Measurements from ENCODE around the gene RNF123.
"Not testable (repeated sequence)": the region's sequence is repeated elsewhere in the genome, so short reads cannot be mapped to it uniquely, and the experiment has no call there.

RNF123 gene

DNA sequence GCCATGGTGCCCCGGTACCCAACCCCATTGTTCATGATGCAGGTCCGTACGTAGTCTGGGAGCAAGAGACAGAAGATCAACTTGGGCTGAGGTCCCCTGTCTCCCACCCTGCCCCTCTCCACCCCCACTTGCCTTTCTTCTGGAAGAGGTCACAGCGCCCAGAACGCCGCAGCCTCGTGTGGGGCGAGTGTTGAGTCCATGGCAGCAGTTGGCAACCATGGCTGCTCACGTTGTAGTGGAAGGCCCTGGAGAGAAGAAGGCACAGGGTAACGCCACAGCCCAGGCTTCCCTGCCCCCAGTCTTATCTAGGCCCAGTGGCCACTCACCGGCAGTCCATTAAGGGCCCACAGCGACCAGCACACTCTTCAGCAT is 1.9 kb upstream of the RNF123 start:
- not testable (repeated sequence) for H3K4me3 ChIP-seq (ENCODE audit: control insufficient read depth, low read depth, low read length); DNase-seq (ENCODE audit: low read depth)

DNA sequence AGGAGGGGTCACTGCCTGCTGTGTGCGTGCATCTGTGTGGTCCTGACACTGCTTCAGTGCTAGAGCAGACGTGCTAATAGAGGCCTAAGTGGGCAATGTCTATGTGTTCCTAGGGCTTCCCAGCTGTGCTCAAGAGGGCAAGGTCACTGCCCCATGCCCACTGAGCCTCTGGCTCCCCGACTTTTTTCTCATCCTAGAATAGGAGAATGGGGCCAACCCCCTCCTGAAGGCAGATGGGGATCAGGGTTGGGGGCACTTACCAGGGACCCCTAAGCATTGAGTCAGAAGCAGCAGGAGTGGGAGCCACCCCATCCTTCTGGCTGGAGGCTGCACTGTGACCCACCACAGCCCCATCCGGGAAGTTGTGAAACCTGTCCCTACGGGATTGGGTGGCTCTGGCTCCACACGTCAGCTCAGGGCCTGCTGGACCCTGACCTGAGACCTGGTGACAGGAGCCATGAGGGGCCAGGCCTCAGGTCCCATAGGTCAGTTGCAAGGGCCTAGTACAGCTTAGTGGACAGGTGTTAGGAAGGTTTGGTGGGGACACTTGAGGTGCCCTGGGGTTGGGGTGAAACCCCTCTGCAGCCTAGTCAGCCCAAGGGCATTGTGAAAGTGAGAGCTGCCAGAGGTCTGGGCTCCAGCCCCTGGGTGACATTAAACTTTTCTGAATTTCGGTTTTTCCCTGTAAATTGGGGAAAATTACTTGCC is 865 bp upstream of the RNF123 start:
- H3K4me3 ChIP-seq (ENCODE audit: control insufficient read depth, low read depth, low read length), result peak overlapping the region; percentile 90
- not testable (repeated sequence) for DNase-seq (ENCODE audit: low read depth)

DNA sequence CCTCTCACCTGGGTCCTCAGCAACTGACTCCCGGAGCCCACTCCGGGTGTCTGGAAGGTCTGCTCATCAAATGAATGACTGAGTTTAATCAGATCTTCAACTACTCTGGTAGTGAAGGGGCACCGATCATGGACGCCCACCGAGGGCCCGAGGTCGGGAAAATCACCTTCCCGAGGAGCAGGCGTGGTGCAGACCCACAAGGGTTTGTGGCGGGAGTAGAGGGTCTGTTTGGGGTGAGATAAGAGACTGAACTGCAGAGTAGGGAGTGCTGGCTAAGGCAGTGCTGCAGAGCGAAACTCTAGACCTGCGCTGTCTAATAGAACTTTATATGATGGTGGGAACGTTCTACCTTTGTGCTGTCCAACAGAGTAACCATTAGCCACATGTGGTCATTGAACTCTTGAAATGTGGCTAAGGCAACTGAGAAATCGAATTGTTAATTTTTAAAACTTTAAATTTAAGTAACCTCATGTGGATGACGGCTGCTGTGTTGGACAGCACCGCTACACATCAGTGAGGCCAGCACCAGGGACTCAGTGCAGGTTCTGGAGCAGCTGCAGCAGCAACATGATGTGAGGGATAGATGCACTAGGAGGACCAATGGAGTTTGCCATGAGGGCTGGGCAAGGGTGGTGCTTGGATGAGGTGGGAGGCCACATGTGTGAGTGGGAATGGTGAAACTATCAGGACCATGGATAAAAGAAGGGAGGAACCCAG is 709 bp downstream of the RNF123 start:
- not testable (repeated sequence) for DNase-seq (ENCODE audit: low read depth)
- peak overlapping the region; percentile 90 for H3K4me3 ChIP-seq (ENCODE audit: control insufficient read depth, low read depth, low read length)

DNA sequence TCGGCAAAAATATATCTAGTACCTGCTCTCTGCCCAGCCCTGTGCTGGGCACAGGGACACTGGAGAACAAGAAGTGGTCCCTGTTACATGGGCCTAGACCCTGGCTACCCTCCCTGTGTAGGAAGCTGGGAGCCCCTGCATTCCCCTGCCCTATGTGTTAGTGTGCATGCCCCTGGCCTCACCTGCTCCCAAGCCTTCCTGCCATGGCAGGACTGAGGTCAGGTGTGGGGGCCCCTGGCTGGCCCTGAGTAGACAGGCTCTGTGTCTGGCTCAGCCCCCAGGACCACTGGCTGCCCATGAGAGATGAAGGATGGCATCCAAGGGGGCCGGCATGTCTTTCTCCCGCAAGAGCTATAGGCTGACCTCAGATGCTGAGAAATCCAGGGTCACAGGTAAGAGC is 1.5 kb downstream of the RNF123 start:
- DNase-seq (ENCODE audit: low read depth); H3K4me3 ChIP-seq (ENCODE audit: control insufficient read depth, low read depth, low read length): not testable (repeated sequence)

- not testable (repeated sequence) for DNase-seq (ENCODE audit: low read depth); H3K4me3 ChIP-seq (ENCODE audit: control insufficient read depth, low read depth, low read length)
Observed at GRCh38 chr3:49691481-49691880, 2.1 kb downstream of the RNF123 start.

GRCh38 chr3:49694409-49695070 is 5.2 kb downstream of the RNF123 start:
- not testable (repeated sequence) for H3K4me3 ChIP-seq (ENCODE audit: control insufficient read depth, low read depth, low read length); DNase-seq (ENCODE audit: low read depth)

DNA sequence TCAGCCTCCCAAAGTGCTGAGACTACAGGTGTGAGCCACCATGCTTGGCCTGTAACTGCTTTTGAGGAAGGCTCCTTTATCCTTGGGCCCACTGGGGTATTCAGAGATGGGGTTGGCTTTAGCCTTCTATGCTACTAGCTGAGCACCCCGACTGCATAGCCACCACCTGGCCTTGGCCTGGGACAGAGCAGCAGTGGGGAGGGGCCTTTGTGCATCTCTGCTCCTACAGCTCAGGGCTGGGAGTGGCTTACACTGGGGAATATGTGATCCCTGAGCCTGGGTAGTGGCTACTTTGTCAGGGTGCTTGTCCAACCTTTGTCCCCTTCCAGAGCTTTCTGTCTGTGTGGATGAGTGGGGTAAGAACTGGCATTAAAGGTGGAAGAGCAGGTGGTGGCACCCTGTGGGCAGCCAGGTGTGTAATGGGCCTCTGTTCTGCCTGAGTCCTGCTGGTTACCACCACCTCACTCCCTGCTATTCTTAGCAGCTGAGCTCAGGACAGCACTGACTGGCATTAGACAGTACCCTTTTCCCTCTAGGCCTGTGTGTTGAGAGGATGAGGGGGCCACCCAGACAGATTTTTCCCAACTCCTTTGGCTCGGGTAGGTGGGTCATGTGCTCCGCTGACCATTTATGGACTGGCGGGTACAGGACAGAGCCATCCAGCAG is 6.1 kb downstream of the RNF123 start:
- not testable (repeated sequence) for DNase-seq (ENCODE audit: low read depth); H3K4me3 ChIP-seq (ENCODE audit: control insufficient read depth, low read depth, low read length)

DNA sequence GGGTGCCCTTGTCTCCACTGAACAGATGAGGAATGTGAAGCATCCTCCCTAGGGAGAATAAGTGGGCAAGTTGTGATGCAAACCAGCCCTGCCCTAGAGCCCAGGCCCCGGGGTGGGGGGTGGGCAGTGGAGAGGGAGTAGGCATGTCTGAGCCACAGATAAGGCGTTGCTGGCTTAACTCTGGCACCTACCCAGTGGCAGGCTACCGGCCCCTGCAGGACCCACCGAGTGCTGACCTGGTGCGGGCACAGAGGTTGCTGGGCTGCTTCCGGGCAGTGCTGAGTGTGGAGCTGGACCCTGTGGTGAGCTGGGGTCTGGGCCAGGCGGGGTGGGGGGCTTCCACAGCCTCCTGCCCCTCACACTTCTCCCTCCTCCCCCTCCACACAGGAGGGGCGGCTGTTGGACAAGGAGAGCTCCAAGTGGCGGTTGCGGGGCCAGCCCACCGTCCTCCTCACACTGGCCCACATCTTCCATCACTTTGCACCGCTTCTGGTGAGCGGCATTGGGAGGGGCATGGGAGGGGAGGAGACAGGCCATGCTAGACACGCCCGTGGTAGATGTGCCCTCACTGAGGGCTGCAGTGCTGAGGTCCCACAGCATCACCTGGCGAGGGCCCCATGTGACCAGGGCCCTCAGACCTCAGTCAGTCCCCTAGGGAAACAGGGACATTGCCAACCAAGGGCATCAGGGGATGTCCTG is 10.1 kb downstream of the RNF123 start:
- TF ChIP-seq, protein P1, sequence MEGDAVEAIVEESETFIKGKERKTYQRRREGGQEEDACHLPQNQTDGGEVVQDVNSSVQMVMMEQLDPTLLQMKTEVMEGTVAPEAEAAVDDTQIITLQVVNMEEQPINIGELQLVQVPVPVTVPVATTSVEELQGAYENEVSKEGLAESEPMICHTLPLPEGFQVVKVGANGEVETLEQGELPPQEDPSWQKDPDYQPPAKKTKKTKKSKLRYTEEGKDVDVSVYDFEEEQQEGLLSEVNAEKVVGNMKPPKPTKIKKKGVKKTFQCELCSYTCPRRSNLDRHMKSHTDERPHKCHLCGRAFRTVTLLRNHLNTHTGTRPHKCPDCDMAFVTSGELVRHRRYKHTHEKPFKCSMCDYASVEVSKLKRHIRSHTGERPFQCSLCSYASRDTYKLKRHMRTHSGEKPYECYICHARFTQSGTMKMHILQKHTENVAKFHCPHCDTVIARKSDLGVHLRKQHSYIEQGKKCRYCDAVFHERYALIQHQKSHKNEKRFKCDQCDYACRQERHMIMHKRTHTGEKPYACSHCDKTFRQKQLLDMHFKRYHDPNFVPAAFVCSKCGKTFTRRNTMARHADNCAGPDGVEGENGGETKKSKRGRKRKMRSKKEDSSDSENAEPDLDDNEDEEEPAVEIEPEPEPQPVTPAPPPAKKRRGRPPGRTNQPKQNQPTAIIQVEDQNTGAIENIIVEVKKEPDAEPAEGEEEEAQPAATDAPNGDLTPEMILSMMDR (conservative IDR thresholded peaks at IDR 0.05; ENCODE audit: control insufficient read depth, insufficient read depth, low read depth, low read length), result no peak
- H3K4me3 ChIP-seq (ENCODE audit: control insufficient read depth, low read depth, low read length), result no peak overlapping the region
- DNase-seq (ENCODE audit: low read depth), result no peak

DNA sequence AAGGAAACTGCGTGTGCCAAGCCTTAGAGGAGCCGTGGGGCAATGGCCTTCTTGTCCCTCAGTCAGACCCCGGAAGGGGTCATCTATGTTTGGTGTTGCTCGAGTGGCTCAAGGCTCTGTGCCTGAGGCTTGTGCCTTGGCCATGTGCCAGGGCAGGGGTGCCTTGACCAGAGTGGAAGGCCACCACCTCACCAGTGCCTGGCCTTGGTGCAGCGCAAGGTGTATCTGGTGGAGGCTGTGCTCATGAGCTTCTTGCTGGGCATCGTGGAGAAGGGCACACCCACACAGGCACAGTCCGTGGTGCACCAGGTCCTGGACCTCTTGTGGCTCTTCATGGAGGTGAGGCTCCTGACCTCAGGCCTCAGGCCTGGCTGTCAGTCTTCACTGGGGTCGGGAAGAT is 10.7 kb downstream of the RNF123 start:
- TF ChIP-seq, protein P1 (conservative IDR thresholded peaks at IDR 0.05; ENCODE audit: control insufficient read depth, insufficient read depth, low read depth, low read length), result no peak
- H3K4me3 ChIP-seq (ENCODE audit: control insufficient read depth, low read depth, low read length), result no peak overlapping the region
- DNase-seq (ENCODE audit: low read depth), result no peak

DNA sequence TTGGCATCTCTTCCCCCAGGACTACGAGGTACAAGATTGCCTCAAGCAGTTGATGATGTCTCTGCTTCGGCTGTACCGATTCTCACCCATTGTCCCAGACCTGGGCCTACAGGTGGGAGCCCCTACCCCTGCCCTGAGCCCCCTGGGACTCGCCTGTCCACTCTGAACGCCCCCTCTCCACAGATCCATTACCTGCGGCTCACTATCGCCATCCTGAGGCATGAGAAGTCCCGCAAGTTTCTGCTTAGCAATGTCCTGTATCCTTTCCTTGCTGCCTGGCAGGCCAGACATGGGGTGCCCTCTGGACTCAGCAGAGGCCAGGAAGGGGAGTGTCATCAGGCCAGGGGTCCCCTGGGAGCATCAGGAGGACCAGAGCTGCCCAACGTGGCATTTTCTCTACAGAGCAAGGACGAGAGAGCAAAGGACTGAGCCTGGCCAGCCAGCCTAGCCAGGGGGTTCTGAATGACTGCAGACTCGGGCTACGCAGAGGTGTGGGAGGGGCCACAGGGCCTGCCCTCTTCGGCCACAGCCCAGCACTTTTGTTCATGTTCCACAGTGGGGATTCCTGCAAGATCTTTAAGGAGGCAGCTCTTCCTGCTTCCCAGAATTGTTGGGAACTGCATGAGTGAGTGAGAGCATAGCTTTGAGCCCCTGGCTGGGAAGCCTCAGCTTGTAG is 11.2 kb downstream of the RNF123 start:
- H3K4me3 ChIP-seq (ENCODE audit: control insufficient read depth, low read depth, low read length), result no peak overlapping the region
- no peak for DNase-seq (ENCODE audit: low read depth)
- TF ChIP-seq, protein P1 (conservative IDR thresholded peaks at IDR 0.05; ENCODE audit: control insufficient read depth, insufficient read depth, low read depth, low read length), result no peak

Measured in fibroblast of mammary gland (primary cell).